Measurements from ENCODE around the gene PRLH.

The PRLH gene

GRCh38 chr2:237615631-237616249, 49.4 kb downstream of the PRLH start:
- ChIA-PET CTCF (interaction anchor here (0.5 to 1.5 kb wide), 2 partner anchors 44 to 102 kb away, joined by 3 read pairs; no protein-coding TSS in a partner anchor), POLR2A (no interaction called here)
- TF ChIP-seq MYNN (tag by site-specific recombination; IDR thresholded peaks at IDR 0.05; ENCODE audit: borderline replicate concordance) (no peak), ZSCAN23 (tag by site-specific recombination; IDR thresholded peaks at IDR 0.05) (no peak), ZNF23 (tag by site-specific recombination; IDR thresholded peaks at IDR 0.05; ENCODE audit: borderline replicate concordance) (no peak)
- Histone ChIP-seq H3K4me3 (ENCODE audit: low read depth, low read length) (no peak overlapping the region), H3K9me3 (ENCODE audit: control insufficient read depth, insufficient read depth, low read depth, low read length) (no peaks in the 10 kb centered on the region), H3K4me1 (ENCODE audit: control insufficient read depth, insufficient read depth, low read length) (no peaks in the 10 kb centered on the region), H3K27ac (ENCODE audit: extremely low read depth, low read depth, low read length) (no peak overlapping the region), H3K36me3 (ENCODE audit: control insufficient read depth in 2 of 2, insufficient read depth in 1 of 2, low read length in 2 of 2) (no peaks in the 10 kb centered on the region)

- no peak for TF ChIP-seq ZNF645 (tag by site-specific recombination; IDR thresholded peaks at IDR 0.05)
- no peak for TF ChIP-seq ZFP3 (tag by site-specific recombination; IDR thresholded peaks at IDR 0.05; ENCODE audit: low read depth)
- no peak for TF ChIP-seq ZNF549 (tag by site-specific recombination; IDR thresholded peaks at IDR 0.05)
- no peak for TF ChIP-seq ZNF830 (tag by site-specific recombination; IDR thresholded peaks at IDR 0.05; ENCODE audit: low read depth)
- no peak for TF ChIP-seq ZNF791 (tag by site-specific recombination; IDR thresholded peaks at IDR 0.05)
- no peak for TF ChIP-seq OSR2 (tag by site-specific recombination; IDR thresholded peaks at IDR 0.05)
- Histone ChIP-seq H3K4me3 (ENCODE audit: low read depth, low read length) (no peak overlapping the region), H3K36me3 (ENCODE audit: control insufficient read depth in 2 of 2, insufficient read depth in 1 of 2, low read length in 2 of 2) (no peaks in the 10 kb centered on the region), H3K4me1 (ENCODE audit: control insufficient read depth, insufficient read depth, low read length) (no peaks in the 10 kb centered on the region), H3K27ac (ENCODE audit: extremely low read depth, low read depth, low read length) (no peak overlapping the region), H3K9me3 (ENCODE audit: control insufficient read depth, insufficient read depth, low read depth, low read length) (no peaks in the 10 kb centered on the region)
- POLR2A ChIA-PET = no interaction called here
- CTCF ChIA-PET = interaction anchor here (1.5 kb wide), 1 partner anchor 44 kb away, joined by 3 read pairs; no protein-coding TSS in a partner anchor
Measured at GRCh38 chr2:237616373-237616733, 50.0 kb downstream of the PRLH start.

Data from HEK293 (cell line).